Measurements from ENCODE around the gene TCEANC2.

DNA sequence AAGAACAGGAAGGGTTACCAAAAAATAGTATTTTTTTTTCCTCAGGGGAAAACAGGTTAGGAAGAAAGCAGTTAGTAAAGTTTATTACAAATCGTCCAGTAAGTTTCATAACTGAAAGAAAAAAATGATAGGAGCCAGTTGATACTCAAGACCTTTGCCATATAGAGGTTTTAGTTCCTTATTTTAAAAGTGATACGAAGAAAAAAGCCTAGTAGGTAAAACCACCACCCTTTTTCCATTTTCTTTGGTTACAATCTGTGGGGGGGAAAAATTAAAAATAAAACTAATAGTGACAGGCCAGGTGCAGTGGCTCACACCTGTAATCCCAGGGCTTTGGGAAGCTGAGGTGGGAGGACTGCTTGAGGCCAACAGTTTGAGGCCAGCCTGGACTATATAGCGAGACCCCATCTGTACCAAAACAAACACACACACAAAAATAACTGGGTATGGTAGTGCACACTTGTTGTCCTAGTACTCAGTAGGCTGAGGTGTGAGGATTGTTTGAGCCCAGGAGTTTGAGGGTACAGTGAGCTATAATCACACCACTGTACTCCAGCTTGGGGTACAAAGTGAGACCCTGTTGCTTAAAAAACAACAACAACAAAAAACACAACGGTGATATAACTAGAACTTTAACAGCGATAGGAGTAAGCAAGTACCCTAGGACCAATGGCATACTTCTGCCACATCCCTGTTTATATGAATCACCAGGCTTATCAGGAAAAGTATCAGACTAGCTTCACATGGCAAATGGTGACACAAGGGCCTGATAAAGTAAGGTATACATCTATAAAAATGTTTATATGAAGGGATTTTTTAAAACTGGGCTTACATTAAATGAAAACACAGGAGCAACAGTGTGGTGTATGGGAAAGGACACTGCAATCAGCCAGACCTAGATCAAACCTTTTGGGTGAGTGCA, 5.8 kb upstream of the TCEANC2 start:
- TF ChIP-seq CTCF (IDR thresholded peaks at IDR 0.05) (no peak), POLR2A (IDR thresholded peaks at IDR 0.05) (no peak)

Data from esophagus squamous epithelium (tissue), 4 donors.